Endothelial cell of umbilical vein (primary cell): Measurements from ENCODE around the gene CAPN14. TPM values are rescaled to one million over a fixed set of nuclear protein-coding genes. Genes with fewer than 3 reads are reported as not detected.

Experiments
- BruUV-seq: library from RNA; stranded (reverse); fragments of 400-500 nt; replicated peaks from 2 replicates; lab custom pipeline; 2021; lab: Mats Ljungman, UMichigan
- CTCF ChIA-PET: fragments of 300-600, 350-600 bp; sonication (Branson Sonifier 250); formaldehyde crosslinking; loops from one replicate; lab custom pipeline; 2021; ENCODE audit warnings: antibody characterized with exemption, inconsistent platforms; lab: Charles Lee
- POLR2A ChIA-PET: fragments of 300-600, 350-600 bp; sonication (Branson Sonifier 250); formaldehyde crosslinking; loops from one replicate; lab custom pipeline; 2021; ENCODE audit warnings: antibody characterized with exemption, inconsistent platforms; lab: Charles Lee
- DNase-seq: peaks from one replicate; pipeline ENCODE4 v3.0.0-alpha.2; 2011; ENCODE audit warnings: low read depth, low spot score
- FAIRE-seq: peaks from 2 replicates; lab custom pipeline; 2011; peaks lifted over from hg19 to GRCh38; lab: Jason Lieb, UNC
- H2AFZ ChIP-seq: 2 replicates; pipeline ENCODE4 v1.6.0; 2012; ENCODE audit warnings: low read depth, low read length, control low read depth, inconsistent platforms
- H3K27ac ChIP-seq: 2 replicates; pipeline ENCODE4 v1.5.1; 2011; ENCODE audit warnings: low read depth, mild to moderate bottlenecking, control low read depth, low read length, moderate library complexity; ENCODE audit not compliant: insufficient read depth
- H3K27me3 ChIP-seq, 2 experiments: 2 replicates each; pipeline versions ENCODE4 v1.6.0 to v1.6.1; 2011; ENCODE audit warnings: low read length in 2 of 2, mixed read lengths in 1 of 2; ENCODE audit not compliant: control insufficient read depth in 2 of 2, insufficient read depth in 2 of 2
- H3K36me3 ChIP-seq, 2 experiments: 2 replicates in 1 of 2; 3 replicates in 1 of 2; pipeline ENCODE4 v1.5.1; 2011; ENCODE audit warnings: low read length in 2 of 2, mild to moderate bottlenecking in 1 of 2, moderate library complexity in 1 of 2; ENCODE audit not compliant: control insufficient read depth in 2 of 2, insufficient read depth in 2 of 2; ENCODE audit errors: extremely low read depth in 1 of 2
- H3K4me1 ChIP-seq: 3 replicates; pipeline ENCODE4 v1.5.1; 2011; ENCODE audit warnings: mild to moderate bottlenecking, low read length; ENCODE audit not compliant: control insufficient read depth, insufficient read depth; ENCODE audit errors: extremely low read depth
- H3K4me2 ChIP-seq: 2 replicates; pipeline ENCODE4 v1.6.1; 2011; ENCODE audit warnings: low read length, control low read depth, mixed read lengths; ENCODE audit not compliant: insufficient read depth
- H3K4me3 ChIP-seq, 3 experiments: fragments of 200-600 bp in 1 of 3; sonication (generic), shearing (Covaris generic) in 1 of 3; replicated peaks in 1 of 3; 2 replicates each; pipeline ENCODE4 v1.5.1; 2011 to 2016; ENCODE audit warnings: control low read depth in 3 of 3, low read length in 3 of 3, mild to moderate bottlenecking in 2 of 3, inconsistent platforms in 1 of 3, low read depth in 1 of 3, moderate library complexity in 1 of 3; ENCODE audit not compliant: insufficient read depth in 1 of 3
- H3K79me2 ChIP-seq: 2 replicates; pipeline ENCODE4 v1.6.0; 2012; ENCODE audit warnings: low read length, inconsistent platforms; ENCODE audit not compliant: control insufficient read depth, insufficient read depth
- H3K9ac ChIP-seq: replicated peaks from 2 replicates; pipeline ENCODE3; 2011; ENCODE audit warnings: low read length, control low read depth; ENCODE audit not compliant: insufficient read depth; ENCODE audit errors: extremely low read depth
- H3K9me1 ChIP-seq: replicated peaks from 3 replicates; pipeline ENCODE4 v1.6.0; 2011; ENCODE audit warnings: mild to moderate bottlenecking, low read length; ENCODE audit not compliant: control insufficient read depth, insufficient read depth; ENCODE audit errors: extremely low read depth
- H3K9me3 ChIP-seq: replicated peaks from 2 replicates; pipeline ENCODE4 v1.5.1; 2012; ENCODE audit warnings: low read length, inconsistent platforms; ENCODE audit not compliant: control insufficient read depth, insufficient read depth
- H4K20me1 ChIP-seq: replicated peaks from 2 replicates; pipeline ENCODE3; 2011; ENCODE audit warnings: mild to moderate bottlenecking, low read length; ENCODE audit not compliant: control insufficient read depth, insufficient read depth; ENCODE audit errors: extremely low read depth
- CTCF ChIP-seq, 2 donors: IDR thresholded peaks; 1 replicate in 1 of 2; 2 replicates in 1 of 2; pipeline ENCODE4 v1.5.1; 2011; ENCODE audit warnings: low read length in 2 of 2, mild to moderate bottlenecking in 2 of 2, moderate library complexity in 2 of 2, control low read depth in 1 of 2, inconsistent platforms in 1 of 2, low read depth in 1 of 2; ENCODE audit not compliant: insufficient read depth in 1 of 2; ENCODE audit errors: extremely low read depth in 1 of 2
- EZH2 ChIP-seq: IDR thresholded peaks from 2 replicates; pipeline ENCODE4 v1.6.1; 2012; ENCODE audit warnings: borderline replicate concordance, low read depth, mild to moderate bottlenecking, moderate library complexity, low read length, inconsistent platforms; ENCODE audit not compliant: severe bottlenecking
- FOS ChIP-seq: IDR thresholded peaks from 2 replicates; pipeline ENCODE4 v1.6.1; 2011; ENCODE audit warnings: mild to moderate bottlenecking, low read length, moderate library complexity, borderline replicate concordance; ENCODE audit not compliant: insufficient read depth
- GATA2 ChIP-seq: IDR thresholded peaks from 2 replicates; pipeline ENCODE4 v1.7.0; 2011; ENCODE audit warnings: low read depth, mild to moderate bottlenecking, moderate library complexity, mixed read lengths, low read length; ENCODE audit not compliant: insufficient read length, insufficient read depth
- JUN ChIP-seq: IDR thresholded peaks from 2 replicates; pipeline ENCODE4 v1.6.1; 2011; ENCODE audit warnings: borderline replicate concordance, low read depth; ENCODE audit not compliant: insufficient read length, insufficient read depth
- MAX ChIP-seq: IDR thresholded peaks from 2 replicates; pipeline ENCODE4 v1.6.1; 2011; ENCODE audit not compliant: insufficient read depth, insufficient read length
- MYC ChIP-seq: IDR thresholded peaks from one replicate; pipeline ENCODE4 v1.6.1; 2011; ENCODE audit warnings: mild to moderate bottlenecking, low read depth, low read length
- POLR2A ChIP-seq: IDR thresholded peaks from 2 replicates; pipeline ENCODE4 v1.6.1; 2012; ENCODE audit warnings: low read depth, mild to moderate bottlenecking, control low read depth, low read length
- POLR2AphosphoS5 ChIP-seq: IDR thresholded peaks from 2 replicates; pipeline ENCODE4 v1.6.1; 2012; ENCODE audit warnings: low read depth, mild to moderate bottlenecking, control low read depth, low read length, moderate library complexity; ENCODE audit not compliant: insufficient read depth
- dilution Hi-C: fragments of 300-500 bp; cut with MboI; formaldehyde crosslinking; loops from one replicate; pipeline ENCODE4 v1.15.0; 2019; ENCODE audit warnings: low sequenced_read_pairs; ENCODE audit not compliant: extremely low pct_ligation_motif_present
- intact Hi-C: fragments of 100-400 bp; cut with micrococcal nuclease; formaldehyde crosslinking; loops from one replicate; pipeline ENCODE4 v1.10.0; 2022
- polyA plus RNA-seq, 4 experiments: library from polyadenylated mRNA; depleted of rRNA in 3 of 4; stranded (reverse) in 3 of 4; unstranded in 1 of 4; fragments of >200 nt; gene quantifications; 2 replicates each; pipeline versions ENCODE4 v1.2.1 to v1.2.3, GENCODE V29; 2011 to 2012; ENCODE audit warnings: missing spikeins in 1 of 4
- total RNA-seq: library from RNA; stranded (reverse); gene quantifications from 2 replicates; pipeline ENCODE4 v1.2.3, GENCODE V29; 2021

Gene CAPN14
- total and polyA plus RNA-seq, 2 donors (not counting 3 experiments of a cell fraction or from before 2014, with no cell fraction given): 0.01 to 0.15 TPM

GRCh38 chr2:31246184-31246852, 29.0 kb upstream of the CAPN14 start:
- FAIRE-seq: no peak
- CTCF ChIA-PET: no interaction called here
- BruUV-seq: no TSS peak

More at GRCh38 chr2:31246184-31246852, 29.0 kb upstream of the CAPN14 start:
- dilution Hi-C loops (no loop called here), intact Hi-C loops (no loop called here)
- POLR2A ChIA-PET: no interaction called here
- Histone ChIP-seq H4K20me1 (no peaks in the 10 kb centered on the region), H3K4me2 (no peak overlapping the region), H3K4me1 (no peaks in the 10 kb centered on the region), H3K27me3 (no peaks in the 10 kb centered on the region), H3K9me1 (no peaks in the 10 kb centered on the region), H3K4me3 (no peak overlapping the region), H3K79me2 (no peaks in the 10 kb centered on the region), H3K9me3 (no peaks in the 10 kb centered on the region), H2AFZ (no peak overlapping the region), H3K9ac (no peak overlapping the region), H3K36me3 (no peaks in the 10 kb centered on the region), H3K27ac (no peak overlapping the region)
- DNase-seq: no peak
- TF ChIP-seq JUN (no peak), POLR2A (no peak), CTCF (IDR thresholded peaks at IDR 0.05; ENCODE audit: extremely low read depth in 1 of 2, insufficient read depth in 1 of 2, low read depth in 1 of 2, low read length in 2 of 2) (no peak), FOS (no peak), MYC (no peak), GATA2 (no peak), EZH2 (no peak), POLR2AphosphoS5 (no peak), MAX (no peak)
